MCF 10A (cell line): ENCODE results near the gene SSBP3. TPM values are rescaled to one million over a fixed set of nuclear protein-coding genes. Genes with fewer than 3 reads are reported as not detected.

Experiments used
- BruUV-seq: library from RNA; stranded (reverse); fragments of 400-500 nt; replicated peaks from 2 replicates; lab custom pipeline; 2021; lab: Mats Ljungman, UMichigan
- CTCF ChIA-PET: fragments of 300-600 bp; sonication (Branson Sonifier 250); formaldehyde crosslinking; extraction: SDS; loops from one replicate; lab custom pipeline; 2021; ENCODE audit warnings: antibody characterized with exemption, inconsistent platforms; lab: Yijun Ruan, JAX
- POLR2A ChIA-PET: fragments of 300-600, 350-650 bp; sonication (Branson Sonifier 250); formaldehyde crosslinking; extraction: SDS; loops from one replicate; lab custom pipeline; 2020; ENCODE audit warnings: antibody characterized with exemption, inconsistent platforms; lab: Yijun Ruan, JAX
- DNase-seq: peaks from one replicate; pipeline ENCODE4 v3.0.0-alpha.2; 2018; ENCODE audit not compliant: unreplicated experiment
- H3K27ac Mint-ChIP-seq: one replicate; pipeline ENCODE4 v1.8.0; 2022; ENCODE audit warnings: mild to moderate bottlenecking, low read depth, mixed read lengths; ENCODE audit not compliant: unreplicated experiment
- H3K27me3 Mint-ChIP-seq: one replicate; pipeline ENCODE4 v1.8.0; 2022; ENCODE audit warnings: mixed read lengths; ENCODE audit not compliant: insufficient read depth, unreplicated experiment
- H3K36me3 Mint-ChIP-seq: one replicate; pipeline ENCODE4 v1.8.0; 2022; ENCODE audit warnings: mild to moderate bottlenecking, moderate library complexity, mixed read lengths; ENCODE audit not compliant: insufficient read depth, unreplicated experiment
- H3K4me1 Mint-ChIP-seq: one replicate; pipeline ENCODE4 v1.8.0; 2022; ENCODE audit warnings: mixed read lengths; ENCODE audit not compliant: insufficient read depth, unreplicated experiment
- H3K4me3 Mint-ChIP-seq: one replicate; pipeline ENCODE4 v1.8.0; 2022; ENCODE audit warnings: mild to moderate bottlenecking, moderate library complexity, mixed read lengths; ENCODE audit not compliant: unreplicated experiment
- H3K9me3 Mint-ChIP-seq: one replicate; pipeline ENCODE4 v1.8.0; 2022; ENCODE audit warnings: mixed read lengths; ENCODE audit not compliant: unreplicated experiment
- CTCF ChIP-seq: fragments of 200-600 bp; IDR thresholded peaks from one replicate; pipeline ENCODE4 v1.8.0; 2022; ENCODE audit warnings: antibody characterized with exemption, mild to moderate bottlenecking; ENCODE audit not compliant: unreplicated experiment
- intact Hi-C: fragments of 100-400 bp; cut with micrococcal nuclease; formaldehyde crosslinking; loops from 2 replicates; pipeline ENCODE4 v1.14.1; 2022
- total RNA-seq: library from RNA; stranded (reverse); gene quantifications from 2 replicates; pipeline ENCODE4 v1.2.3, GENCODE V29; 2022

Gene SSBP3
- total RNA-seq, 1 experiment from 2014 or later: 8.6 TPM

GRCh38 chr1:54249819-54250435 lies 156.3 kb downstream of the SSBP3 start:
- Mint-ChIP-seq H3K27ac (no peak overlapping the region), H3K4me3 (no peak overlapping the region), H3K36me3 (peaks cover 19% of the 10 kb centered on the region), H3K27me3 (no peaks in the 10 kb centered on the region), H3K9me3 (no peaks in the 10 kb centered on the region), H3K4me1 (peaks cover 21% of the 10 kb centered on the region)
- ChIA-PET CTCF (interaction anchor here (0.5 kb wide), 1 partner anchor 14 kb away, joined by 3 read pairs; no protein-coding TSS in a partner anchor), POLR2A (no interaction called here)
- intact Hi-C loops: no loop called here
- no TSS peak for BruUV-seq
- peak; percentile 23 for DNase-seq
- TF ChIP-seq CTCF: no peak

GRCh38 chr1:54248966-54249365 lies 157.2 kb downstream of the SSBP3 start:
- no peak for TF ChIP-seq CTCF
- POLR2A ChIA-PET: no interaction called here
- Mint-ChIP-seq H3K9me3 (no peaks in the 10 kb centered on the region), H3K4me3 (no peak overlapping the region), H3K36me3 (peaks cover 27% of the 10 kb centered on the region), H3K27ac (no peak overlapping the region), H3K27me3 (no peaks in the 10 kb centered on the region), H3K4me1 (peaks cover 20% of the 10 kb centered on the region)
- BruUV-seq: no TSS peak
- no peak for DNase-seq
- CTCF ChIA-PET: no interaction called here
- intact Hi-C loops: no loop called here

- H3K9me3 Mint-ChIP-seq: no peaks in the 10 kb centered on the region
Measured at GRCh38 chr1:54247863-54248515, 158.2 kb downstream of the SSBP3 start.

More at GRCh38 chr1:54247863-54248515, 158.2 kb downstream of the SSBP3 start:
- CTCF ChIA-PET: no interaction called here
- H3K27me3 Mint-ChIP-seq: no peaks in the 10 kb centered on the region
- DNase-seq: no peak
- no peak overlapping the region for H3K4me3 Mint-ChIP-seq
- no peak for TF ChIP-seq CTCF
- POLR2A ChIA-PET: no interaction called here
- H3K27ac Mint-ChIP-seq: no peak overlapping the region
- intact Hi-C loops: no loop called here
- no TSS peak for BruUV-seq
- peaks cover 10% of the 10 kb centered on the region for H3K4me1 Mint-ChIP-seq
- peaks cover 24% of the 10 kb centered on the region for H3K36me3 Mint-ChIP-seq
